NCI-H1417 treated with DMSO at 0.1 percent for 48 hours (cell line): ENCODE results near the gene SLC4A4.

Experiments used
- DNase-seq: peaks from one replicate; lab custom pipeline; 2025; lab: John Stamatoyannopoulos, UW

SLC4A4 gene

GRCh38 chr4:71356924-71357663, 18.3 kb downstream of the SLC4A4 start:
- DNase-seq = no peak

DNA sequence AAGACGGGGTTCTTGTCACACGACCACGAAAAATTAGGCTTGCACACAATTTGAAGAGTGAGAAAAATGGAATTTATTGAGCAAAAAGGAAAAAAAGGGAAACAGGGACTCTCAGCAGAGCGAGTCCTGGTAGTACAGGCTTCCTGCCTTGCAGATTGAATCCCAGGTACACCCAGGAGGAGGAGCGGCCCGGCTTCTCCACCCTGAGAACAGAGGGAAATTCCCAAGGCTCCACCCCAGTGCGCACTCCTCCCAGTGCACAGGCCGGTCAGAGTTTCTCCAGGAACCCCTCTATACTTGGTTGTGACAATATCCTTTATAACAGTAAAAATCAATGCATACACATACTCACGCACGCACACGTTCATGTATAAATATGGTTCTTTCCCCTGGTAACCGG, 22.0 kb downstream of the SLC4A4 start:
- no peak for DNase-seq

DNA sequence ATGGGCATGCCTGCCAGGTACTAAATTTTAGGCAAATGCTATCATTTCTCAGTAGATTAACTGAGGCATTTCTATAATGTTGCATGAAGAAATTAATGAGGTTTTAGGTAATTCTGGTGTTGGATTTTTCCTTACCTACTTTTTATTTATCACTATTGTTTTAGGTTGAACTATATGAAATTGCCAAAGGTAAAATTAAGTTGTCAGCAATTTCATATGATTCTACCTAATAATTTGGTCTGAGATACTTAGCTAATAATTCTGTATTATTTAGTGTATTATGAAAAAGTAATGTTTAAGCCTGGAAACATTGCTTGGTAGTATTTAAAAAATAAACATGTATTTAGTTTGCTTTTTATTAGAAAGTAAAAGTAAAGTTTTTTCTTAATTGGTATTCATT, 22.7 kb downstream of the SLC4A4 start:
- no peak for DNase-seq

DNA sequence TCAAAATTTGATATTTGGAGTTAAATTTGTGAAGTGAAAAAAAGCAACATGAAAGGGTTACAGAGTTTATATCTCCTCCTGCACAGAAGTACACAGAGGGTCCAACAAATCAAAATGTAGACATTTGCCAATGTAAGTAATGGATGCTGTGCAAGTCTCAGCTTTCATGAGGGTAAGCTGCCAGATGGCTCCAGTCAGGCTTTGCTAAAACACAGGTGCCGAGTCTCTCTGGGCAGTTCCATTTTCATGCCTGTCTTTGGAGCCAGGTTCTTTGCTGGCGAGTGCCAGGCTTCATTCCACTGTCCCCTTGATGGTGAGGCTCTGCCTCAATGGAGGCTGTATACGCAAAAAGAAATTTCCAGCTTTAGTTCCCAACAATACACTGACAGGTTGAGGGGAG, 27.9 kb downstream of the SLC4A4 start:
- no peak for DNase-seq

DNA sequence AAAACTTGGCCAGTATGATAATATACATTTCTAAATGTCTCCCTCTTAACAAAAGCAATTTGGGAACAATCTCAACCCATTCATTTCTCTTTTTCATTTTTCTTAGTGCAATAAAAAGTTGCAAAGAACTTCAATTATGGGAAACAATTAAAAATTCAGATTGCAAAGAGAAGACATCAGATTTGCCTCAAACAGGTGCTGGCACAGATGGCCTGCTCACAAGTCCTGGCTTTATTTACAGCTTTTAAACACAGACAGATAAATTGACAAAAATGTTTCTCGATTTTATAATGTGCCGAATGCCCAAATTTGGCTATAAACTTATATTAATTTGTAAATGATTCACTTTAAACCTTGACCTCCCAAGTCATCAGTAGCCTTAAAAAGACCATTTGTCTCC, 28.7 kb downstream of the SLC4A4 start:
- DNase-seq = no peak

- DNase-seq = no peak
Observed at GRCh38 chr4:71368906-71369305, 30.1 kb downstream of the SLC4A4 start.

DNA sequence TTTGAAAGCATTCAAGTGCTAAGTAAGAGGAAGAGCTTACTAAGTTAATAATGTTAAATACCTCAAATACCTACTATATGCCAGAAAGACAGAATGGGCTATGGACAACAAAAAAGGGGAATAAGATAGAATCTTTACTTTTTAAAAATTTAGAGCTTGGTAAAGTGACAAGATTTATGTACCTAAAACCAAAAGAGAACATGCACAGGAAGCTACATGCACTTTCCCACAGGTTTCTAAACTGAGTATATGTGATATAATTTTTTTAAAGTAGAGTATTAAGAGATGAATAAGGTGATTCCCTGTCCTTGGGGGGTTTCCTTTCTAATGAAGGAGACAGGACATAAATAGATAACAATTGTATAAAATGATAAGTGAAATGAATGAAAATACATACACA, 30.7 kb downstream of the SLC4A4 start:
- no peak for DNase-seq

- DNase-seq = no peak
Observed at GRCh38 chr4:71375494-71375893, 36.7 kb downstream of the SLC4A4 start.

DNA sequence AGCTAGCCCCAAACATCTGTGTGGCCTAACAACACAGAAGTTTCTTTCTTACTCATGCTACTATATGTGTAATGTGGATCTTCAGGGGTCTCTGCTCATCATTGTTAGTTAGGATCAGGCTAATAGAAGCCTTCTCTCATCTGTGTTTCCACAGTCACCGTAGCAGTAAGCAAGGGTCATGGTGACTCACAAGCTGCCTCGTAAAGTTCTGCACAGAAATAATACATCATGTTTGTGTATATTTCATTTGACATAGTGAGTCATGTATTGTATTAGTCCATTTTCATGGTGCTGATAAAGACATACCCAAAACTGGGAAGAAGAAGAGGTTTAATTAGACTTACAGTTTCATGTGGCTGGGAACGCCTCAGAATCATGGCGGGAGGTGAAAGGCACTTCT, 38.7 kb downstream of the SLC4A4 start:
- DNase-seq = no peak

DNA sequence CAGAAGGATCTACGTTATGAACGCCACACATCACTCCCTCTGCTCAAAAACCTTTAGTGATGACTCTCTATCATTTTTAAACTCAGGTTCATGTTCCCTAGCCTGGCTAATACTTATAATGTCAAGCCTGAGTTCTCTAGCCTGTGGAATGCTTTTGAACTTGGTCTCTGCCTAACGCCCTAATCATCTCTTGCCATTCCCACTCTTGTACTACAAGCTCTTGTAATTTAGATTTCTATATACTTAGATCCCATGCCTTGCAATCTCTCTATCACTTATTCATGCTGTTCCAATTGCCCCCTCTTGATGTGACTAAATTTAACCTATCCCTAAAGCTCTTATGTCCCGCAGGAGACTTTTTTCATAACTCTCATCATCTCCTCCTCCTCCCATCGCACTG, 40.3 kb downstream of the SLC4A4 start:
- no peak for DNase-seq

GRCh38 chr4:71380788-71381187, 42.0 kb downstream of the SLC4A4 start:
- no peak for DNase-seq

DNA sequence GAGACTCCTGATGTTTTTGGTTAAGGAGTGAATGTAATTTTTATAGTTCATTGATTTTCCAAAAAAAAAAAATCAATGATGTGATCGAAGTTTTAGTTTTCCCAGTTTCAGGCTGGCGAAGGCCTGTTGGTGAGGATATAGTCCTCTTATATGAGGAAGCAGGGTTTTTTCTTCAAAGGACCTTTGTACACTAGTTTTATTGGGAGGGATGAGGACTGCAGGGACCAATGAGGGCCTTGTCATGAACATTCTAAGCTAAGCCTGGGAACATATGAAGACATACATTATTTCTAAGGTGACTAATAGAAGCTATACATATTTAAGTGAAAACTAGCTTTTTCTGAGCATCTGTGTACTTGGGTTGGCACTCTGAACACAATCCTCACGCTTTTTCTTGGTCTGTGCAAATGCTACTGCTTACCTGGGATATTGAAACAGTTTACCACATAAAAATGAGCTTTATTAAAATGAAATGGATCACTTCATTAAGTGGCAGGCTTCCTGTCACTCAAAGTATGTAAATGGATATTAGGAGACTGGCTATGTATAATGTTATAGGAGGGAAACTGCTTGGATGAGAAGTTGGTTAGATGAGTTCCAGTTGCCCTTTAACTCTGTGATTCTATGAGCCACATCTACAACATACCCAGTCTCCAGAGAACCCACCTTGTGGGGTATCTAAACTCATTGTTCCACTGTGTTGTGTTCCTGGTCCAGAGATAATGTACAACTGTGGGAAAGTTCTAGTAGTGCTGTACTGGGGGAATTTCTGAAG, 43.5 kb downstream of the SLC4A4 start:
- DNase-seq = no peak

DNA sequence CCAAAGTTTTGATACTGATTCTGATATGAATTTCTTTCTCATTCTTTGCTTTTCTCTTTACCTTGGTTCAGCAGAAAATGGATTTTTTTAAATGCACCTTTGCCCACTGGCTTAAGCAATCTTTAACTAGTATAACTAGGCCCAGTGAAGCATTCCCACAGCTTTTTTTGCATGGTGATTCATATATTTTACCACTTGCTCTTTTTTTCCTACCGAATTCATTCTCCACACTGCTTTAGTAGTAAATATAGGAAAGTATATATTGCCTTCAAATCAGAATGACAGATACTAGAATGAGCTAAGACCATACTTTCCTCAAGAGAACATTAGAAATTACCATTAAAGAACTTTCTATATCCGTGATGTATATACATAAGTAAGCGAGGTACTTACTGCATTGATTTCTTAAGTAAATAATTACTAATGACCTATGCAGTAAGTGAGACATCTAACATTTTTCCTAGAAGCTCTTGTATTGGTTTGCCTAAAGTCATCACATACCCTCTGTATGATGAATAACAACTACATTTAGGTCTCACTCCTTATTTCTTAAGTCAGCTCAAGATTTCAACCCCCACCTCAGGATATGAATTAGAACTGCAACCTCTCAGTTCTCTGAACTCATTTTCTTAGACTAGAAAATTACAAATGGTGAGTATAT, 44.2 kb downstream of the SLC4A4 start:
- DNase-seq = no peak

DNA sequence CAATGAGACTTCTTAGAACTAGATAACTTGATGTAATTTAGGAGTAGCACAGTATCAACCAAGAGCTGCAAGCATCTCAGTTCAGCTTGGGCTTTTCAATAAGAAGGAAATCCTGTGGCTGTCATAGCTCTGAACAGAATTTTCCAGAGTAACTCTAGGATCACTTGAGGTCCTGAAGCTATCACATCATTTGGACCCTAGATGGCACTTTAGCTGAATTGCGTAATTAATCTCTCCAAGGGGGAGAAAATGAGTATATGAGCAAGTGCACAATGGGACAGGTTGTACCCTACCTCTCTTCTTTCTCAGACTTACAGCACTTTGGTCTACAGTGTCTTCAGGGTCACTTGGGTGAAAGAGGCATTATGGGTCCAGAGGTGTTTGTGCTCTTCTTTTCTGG, 45.2 kb downstream of the SLC4A4 start:
- no peak for DNase-seq

GRCh38 chr4:71389149-71389827, 50.5 kb downstream of the SLC4A4 start:
- DNase-seq = no peak

DNA sequence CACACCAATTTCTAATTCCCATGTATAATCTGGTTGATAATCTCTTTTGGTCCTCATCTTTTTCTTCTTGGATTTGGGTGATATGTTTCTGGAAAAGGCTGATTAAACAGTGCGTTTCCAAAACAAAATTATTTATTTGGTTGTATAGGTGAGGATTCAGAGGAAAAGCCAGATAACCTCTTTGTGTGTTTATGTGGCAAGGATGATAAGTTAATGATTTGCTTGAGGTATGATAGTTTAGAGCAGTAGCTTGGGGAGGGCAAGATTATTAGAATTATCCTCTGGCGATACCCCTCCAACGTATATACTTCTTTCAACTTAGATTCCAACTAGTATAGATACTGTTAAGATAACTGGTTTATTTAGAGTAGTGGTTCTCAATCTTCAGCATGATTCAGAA, 53.3 kb downstream of the SLC4A4 start:
- no peak for DNase-seq

DNA sequence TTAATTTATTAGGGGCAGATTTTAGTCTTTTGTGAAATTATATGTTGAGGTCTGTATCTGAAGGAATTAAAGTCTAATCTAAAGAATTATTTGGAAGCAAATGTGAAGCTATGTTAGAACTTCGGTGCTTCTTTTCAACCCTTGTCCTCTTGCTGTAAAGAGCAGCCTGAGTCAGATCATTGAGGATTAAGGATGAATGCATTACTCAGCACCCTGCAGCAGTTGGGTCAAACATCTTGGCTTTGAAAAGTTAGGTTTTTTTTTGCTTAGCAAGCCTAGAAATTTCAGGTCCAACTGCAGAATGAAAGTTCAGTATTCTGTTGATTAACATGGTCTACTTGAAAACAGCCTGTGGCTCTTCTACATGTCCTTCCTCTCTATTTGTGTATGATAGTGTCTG, 57.6 kb downstream of the SLC4A4 start:
- DNase-seq = no peak

DNA sequence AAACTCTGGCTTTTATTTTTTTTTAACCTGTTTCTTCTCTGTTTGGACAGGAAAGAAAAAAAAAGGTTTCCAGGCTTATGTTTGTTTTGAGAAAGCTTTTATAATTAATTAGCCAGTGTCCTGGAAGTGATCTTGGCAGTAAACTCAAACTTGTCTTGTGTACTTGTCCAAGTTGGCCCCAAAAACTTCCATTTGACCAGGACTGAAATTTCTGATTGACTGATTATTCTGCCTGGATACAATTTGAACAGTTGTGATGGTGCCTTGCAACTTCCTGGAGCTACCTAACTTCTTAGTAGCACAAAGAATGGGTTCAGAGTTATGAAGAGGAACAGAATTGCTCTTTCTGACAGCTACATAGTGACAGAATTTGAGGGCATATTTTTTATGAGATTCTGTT, 62.0 kb downstream of the SLC4A4 start:
- DNase-seq = no peak

DNA sequence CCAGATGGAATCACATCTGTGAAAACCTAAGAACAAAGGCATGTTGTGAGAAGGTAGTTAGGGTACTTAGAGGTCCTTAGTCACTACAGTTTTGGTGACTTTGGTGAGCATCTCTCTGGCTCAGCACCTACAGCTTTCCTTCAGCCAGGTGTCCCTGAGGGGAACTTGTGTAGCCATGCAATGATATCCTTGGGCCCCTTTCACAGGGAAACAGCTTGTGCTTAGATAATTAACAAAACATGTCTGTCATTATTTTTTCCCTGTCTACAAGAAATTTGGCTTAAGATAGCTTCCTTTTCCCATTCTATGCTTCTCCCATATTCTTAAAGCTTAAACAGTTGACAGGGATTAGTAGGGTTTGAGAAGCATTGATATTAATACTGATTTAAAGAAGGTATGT, 63.8 kb downstream of the SLC4A4 start:
- no peak for DNase-seq

DNA sequence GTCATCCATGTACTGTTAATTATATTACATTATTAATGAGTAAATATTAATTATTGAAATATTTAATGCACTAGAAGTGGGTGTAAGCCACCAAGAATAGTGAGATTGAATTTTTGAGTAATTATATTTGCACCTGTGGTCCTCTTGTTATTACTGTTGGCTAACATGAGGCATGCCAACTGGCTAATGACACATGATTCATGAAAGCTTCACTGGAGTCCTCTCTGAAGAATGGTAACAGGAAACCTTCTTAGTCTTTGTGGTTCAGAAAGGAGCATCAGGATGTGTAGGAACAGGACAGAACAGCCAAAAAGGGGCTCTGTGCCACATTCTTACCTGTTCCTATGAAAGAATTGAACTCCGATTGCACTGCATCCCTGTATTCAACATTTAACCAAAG, 65.2 kb downstream of the SLC4A4 start:
- DNase-seq = no peak

GRCh38 chr4:71405791-71406190, 67.0 kb downstream of the SLC4A4 start:
- no peak for DNase-seq

DNA sequence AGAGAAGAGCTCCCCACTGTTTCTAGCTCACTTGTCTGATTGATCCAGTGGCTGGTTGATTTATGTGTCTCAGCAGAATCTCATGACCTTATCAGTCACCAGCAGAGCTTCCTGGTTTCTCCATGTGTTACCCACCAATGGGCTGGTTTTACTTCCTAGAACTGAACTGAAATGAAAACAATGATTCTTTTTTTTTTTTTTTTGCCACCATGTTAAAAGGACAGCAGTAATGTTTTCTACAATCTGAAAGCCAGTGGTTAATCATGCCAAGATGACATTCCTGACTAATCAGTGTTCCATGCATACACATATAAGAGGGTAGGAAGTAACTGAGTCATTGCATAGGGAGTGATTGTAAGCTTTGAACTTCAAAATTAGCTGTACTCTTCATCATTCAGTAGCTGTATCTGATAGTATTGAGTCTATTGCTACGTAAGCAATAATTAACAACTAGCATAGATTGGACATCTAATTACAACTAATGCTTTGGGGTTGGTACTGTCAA, 67.7 kb downstream of the SLC4A4 start:
- no peak for DNase-seq
